ENCODE data around the gene B3GAT3.

DNA sequence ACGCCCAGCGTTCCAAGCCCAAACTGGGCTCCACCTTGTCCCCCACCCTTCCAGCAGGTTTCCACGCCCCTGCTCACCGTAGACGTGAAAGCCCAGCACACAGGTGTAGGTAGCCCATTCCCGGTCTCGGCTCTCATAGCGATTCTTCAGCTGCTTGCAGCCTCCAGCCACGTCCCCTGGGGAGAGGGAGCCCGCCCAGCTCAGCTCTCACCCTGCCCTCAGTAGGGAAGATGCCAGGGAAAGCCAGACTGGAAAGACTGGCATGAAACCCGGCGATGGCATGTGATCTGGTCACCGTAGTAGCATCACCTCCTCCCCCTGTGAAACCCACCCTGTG lies 18.7 kb downstream of the B3GAT3 start:
- TF ChIP-seq, protein P1, sequence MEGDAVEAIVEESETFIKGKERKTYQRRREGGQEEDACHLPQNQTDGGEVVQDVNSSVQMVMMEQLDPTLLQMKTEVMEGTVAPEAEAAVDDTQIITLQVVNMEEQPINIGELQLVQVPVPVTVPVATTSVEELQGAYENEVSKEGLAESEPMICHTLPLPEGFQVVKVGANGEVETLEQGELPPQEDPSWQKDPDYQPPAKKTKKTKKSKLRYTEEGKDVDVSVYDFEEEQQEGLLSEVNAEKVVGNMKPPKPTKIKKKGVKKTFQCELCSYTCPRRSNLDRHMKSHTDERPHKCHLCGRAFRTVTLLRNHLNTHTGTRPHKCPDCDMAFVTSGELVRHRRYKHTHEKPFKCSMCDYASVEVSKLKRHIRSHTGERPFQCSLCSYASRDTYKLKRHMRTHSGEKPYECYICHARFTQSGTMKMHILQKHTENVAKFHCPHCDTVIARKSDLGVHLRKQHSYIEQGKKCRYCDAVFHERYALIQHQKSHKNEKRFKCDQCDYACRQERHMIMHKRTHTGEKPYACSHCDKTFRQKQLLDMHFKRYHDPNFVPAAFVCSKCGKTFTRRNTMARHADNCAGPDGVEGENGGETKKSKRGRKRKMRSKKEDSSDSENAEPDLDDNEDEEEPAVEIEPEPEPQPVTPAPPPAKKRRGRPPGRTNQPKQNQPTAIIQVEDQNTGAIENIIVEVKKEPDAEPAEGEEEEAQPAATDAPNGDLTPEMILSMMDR (IDR thresholded peaks at IDR 0.05), result no peak
- TF ChIP-seq POLR2A (IDR thresholded peaks at IDR 0.05) (no peak), EP300 (IDR thresholded peaks at IDR 0.05) (no peak)
